ENCODE data around the gene CDC5L.
"Not testable (repeated sequence)": the region's sequence is repeated elsewhere in the genome, so short reads cannot be mapped to it uniquely, and the experiment has no call there.

Gene CDC5L

DNA sequence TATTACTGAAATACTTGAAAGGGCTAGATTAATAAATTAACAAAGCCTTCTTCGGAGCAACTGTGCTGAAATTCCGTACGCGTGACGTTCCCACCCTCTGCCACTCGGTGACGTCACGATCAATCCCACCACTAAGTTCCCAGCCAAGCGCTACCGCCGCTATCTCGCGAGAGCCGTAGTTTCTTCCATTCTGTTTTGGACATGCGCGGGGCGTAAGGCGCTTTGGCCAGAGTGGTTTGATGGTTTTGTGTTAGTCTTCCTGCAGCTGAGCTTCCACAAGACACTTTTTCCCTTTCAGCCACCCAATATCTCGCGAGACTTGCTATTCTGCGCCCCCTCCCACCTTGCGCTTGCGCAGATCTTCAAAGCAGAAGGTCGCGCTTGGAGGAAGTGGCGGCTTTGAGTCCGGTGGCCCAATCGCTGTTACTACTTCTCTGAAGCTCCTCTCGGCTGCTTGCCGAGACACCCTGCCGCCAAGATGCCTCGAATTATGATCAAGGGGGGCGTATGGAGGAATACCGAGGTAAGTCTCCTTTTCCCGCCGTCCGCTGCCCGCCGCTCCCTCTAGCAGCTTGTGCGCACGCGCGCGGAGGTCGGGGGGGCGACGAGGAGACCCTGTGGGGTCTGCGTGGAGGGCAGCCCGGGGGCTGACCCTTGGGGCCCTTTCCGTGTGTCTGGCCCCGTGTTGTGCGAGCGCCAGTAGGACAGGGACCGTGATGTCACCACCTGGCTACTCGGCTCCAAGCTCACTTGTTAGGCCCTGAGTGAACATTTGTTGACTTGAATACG is at the start of gene CDC5L:
Gene CDC5L (plus strand): TSS at position 361 of the 789 bp plus-strand sequence. CDS start 118 bp downstream, at position 479.
- DNase-seq (ENCODE audit: low read depth, low spot score), result peak; percentile 99

DNA sequence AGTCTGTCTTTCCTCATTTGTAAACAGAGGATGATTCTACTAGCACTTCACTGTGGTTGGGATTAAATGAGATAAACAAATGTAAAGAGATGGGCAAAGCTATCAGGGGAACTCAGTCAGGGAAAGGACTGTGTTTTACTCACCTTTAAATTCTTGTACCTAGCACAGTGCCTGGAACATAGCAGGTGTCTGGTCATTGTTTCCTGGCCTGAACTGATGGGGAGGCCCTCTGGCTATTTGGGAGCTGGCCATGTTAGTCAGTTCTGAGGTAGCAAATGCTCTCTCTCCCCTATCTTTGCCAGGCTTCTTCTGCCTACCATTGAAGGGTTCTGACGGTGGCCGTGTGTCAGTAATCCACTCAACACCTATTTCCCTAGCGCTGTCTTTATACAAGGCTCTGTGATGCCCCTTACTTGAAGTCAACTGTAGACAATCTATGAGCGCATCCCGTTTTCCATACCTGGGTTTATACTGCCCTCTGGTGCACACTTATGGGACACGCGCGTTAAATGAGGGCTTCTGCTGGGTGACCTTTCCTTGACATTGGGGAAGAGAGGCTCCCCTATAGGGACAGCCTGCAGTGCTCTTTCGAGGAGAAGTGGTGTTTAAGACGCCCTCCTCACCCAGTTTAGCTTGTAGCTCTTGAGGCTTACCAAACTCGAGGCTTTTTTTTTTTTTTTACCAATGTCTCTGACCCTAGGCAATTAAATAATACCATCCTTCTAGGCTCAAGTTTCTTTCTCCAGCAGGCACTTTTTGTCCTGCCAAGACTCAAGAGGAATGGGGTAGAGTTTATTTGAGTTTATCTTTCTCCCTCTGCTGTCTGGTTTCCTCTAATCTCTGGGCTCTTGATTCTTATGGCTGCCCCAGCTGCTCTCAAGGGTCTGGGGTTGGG is 49.0 kb upstream of the CDC5L start:
- peak; percentile 72 for DNase-seq (ENCODE audit: low read depth, low spot score)

DNA sequence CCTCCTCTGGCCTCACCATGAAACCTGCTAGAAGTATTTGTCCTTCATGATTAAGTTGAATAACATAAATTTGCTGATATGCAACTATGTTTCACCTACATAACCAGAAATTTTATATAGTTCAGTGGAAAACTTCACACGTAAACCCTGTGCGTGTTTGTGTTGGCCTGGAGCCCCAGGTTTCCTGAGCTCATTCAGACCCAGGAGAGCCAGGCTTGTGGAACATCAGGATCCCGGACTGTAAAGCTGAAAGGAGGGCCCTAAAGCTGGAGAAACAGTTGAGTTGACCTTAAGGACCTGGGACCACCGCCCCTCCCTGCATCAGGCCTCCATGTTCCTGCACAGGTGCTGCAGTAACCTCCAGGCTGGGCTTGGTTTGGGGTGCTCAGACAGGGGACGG is 48.2 kb upstream of the CDC5L start:
- peak; percentile 23 for DNase-seq (ENCODE audit: low read depth, low spot score)

DNA sequence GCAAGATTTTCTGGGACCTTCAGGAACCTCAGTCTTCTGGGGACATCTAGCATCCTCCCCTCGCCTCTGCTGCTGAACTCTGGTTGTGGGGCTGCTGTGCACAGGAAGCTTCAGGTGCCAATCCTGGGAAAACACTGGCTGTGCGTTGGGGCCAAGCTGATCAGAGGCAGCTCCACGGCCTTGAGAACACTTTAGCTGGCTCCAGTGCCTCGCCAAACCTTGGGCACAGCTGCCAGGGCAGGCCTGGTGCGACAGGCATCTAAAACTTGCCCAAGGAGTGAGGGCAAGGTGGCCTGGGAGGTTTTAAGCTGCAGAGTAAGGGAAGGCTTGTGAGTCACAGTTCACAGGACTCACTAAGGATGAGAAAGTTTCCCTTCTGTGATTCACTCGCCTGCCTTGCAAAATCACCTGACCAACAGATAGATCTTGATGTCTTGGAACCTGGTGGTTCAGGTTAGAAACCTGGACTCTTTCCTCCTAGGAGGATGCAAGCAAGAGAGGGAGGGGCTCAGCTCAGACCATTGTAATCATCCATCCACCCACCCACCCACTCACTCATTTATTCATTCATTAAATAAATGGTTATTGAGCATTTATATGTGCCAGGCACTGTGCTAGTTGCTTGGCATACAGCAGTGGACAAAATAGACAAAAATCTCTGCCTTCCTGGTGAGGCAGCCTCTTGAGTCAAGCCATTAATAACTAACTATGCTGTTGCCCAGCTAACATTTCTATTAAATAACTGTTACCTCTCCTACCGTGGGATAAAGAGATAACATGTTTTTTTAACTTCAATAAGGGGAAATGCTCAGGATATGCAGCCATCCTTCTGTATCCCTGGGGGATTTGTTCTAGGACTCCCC is 47.5 kb upstream of the CDC5L start:
- peak; percentile 16 for DNase-seq (ENCODE audit: low read depth, low spot score)

DNA sequence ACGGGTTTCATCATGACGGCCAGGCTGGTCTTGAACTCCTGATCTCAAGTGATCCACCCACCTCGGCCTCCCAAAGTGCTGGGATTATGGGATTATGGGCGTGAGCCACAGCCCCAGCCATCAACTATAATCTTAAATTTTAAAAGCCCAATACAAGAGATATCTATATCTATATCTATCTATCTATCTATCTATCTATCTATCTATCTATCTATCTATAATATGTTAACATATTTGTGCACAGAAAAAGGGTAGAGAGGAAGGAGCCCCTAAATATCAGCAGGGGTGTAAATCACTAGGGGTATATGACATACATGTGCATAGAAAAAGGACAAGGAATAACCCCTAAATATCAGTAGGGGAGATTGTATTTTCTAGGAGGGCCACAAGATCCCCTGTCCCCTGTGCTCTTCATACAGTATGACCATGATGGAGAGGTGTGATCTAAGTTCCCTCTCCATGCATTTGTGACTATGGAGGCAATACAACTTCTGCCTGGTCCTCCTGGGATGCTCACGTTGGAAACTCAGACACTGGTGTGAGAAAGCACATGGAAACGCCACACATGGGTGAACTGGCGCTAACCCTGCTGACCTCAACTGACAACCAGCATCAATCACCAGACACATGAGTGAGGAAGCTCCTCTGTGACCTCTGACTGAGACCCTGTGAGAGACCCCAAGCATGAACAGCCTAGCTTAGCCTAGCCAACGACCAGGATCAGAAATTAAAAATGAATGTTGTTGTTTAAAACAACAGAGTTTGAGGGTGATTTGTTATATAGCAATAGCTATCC is 46.2 kb upstream of the CDC5L start:
- DNase-seq (ENCODE audit: low read depth, low spot score), result no peak

DNA sequence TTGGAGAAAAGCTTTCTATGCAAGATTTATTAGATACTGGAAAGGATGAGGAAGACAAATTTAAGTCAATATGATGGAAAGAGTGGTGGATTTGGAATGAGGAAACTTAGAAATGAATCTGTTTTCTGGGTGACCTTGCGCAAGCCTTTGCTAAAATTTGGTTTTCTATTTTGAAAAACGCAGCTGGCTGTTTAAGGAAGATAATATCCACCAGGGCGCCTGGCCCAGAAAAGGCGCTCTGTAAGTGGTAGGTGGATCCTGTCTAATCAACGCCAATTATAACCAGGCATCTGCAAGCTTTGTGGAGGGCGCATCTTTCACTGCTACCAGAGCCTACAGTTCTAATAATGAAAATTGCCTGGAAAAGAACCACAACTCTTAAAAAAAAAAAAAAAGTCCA is 45.5 kb upstream of the CDC5L start:
- DNase-seq (ENCODE audit: low read depth, low spot score), result no peak

DNA sequence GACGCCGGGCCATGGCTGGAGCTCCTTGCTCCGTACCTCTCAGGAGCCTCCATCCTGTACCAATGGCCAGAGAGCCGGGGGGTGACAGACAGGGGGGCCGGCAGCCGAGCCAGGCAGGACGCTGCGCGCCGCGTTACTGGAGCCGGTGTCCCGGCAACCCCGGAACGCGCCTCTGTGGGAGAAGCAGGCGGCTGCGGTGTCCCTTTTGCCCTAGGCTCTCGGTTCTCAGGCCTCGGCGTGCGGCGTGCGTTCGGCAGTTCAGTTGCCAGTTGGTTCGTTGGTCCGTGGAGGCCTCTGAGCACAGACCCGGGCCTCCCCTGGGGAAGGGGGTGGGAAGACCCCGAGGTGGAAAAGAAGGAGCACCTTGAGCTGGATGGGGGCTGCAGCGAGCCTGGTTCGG is 45.0 kb upstream of the CDC5L start, which contains the start of gene SPATS1:
Gene SPATS1 (plus strand): TSS at position 162 of the 400 bp plus-strand sequence. CDS start 446 bp downstream, outside the sequence.
- peak; percentile 48 for DNase-seq (ENCODE audit: low read depth, low spot score)

DNA sequence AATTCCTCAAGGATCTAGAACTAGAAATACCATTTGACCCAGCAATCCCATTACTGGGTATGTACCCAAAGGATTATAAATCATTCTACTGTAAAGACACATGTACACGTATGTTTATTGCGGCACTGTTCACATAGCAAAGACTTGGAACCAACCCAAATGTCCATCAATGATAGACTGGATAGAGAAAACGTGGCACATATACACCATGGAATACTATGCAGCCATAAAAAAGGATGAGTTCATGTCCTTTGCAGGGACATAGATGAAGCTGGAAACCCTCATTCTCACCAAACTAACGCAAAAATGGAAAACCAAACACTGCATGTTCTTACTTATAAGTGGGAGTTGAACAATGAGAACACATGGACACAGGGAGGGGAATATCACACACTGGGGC is 40.7 kb upstream of the CDC5L start:
- not testable (repeated sequence) for DNase-seq (ENCODE audit: low read depth, low spot score)

DNA sequence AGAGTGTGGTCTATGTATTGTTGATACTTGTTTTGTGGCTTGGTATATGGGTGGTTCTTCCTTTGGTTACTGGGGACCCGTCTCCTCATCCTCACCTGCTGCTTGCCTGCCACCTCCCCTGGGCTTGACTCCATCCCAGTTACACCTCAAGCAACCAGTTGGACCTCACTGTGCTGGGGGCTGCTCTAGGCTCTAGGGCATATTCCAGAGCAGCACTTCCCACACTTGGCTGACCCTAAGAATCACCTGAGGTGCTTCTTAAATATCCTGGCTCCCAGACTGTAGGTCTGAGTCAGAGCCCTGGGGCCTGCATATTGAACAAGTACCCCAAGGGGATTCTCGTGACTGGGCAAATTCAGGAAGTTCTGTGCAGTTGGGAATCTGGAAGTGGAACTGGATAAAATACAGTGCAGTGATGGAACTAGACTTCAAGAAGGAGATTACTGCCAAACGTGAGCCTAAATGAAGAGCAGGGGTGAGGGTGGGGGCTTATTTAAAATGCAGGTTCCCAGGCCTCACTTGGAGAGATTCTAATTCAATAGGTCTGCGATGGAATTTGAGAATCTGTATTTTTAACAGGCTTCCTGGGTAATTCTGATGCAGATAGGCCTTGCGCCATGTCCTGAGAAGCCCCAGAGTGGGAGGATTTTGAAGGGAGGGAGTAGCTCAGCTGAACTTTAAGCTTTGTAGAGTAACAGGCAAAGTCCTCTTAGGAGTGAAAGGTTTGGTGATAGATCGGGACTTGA is 37.4 kb upstream of the CDC5L start:
- no peak for DNase-seq (ENCODE audit: low read depth, low spot score)

DNA sequence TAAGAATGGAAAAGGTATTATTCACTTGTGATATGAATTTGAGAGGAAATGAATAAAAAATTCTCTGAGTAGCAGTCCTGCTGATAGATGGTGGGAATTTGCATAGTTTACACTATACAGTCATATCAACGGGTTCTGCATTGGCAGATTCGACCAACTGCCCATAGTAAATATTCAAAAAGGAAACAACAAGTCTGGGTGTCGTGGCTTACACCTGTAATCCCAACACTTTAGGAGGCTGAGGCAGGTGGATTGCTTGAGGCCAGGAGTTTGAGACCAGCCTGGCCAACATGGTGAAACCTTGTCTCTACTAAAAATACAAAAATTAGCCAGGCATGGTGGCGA is 36.9 kb upstream of the CDC5L start:
- DNase-seq (ENCODE audit: low read depth, low spot score), result not testable (repeated sequence)

DNA sequence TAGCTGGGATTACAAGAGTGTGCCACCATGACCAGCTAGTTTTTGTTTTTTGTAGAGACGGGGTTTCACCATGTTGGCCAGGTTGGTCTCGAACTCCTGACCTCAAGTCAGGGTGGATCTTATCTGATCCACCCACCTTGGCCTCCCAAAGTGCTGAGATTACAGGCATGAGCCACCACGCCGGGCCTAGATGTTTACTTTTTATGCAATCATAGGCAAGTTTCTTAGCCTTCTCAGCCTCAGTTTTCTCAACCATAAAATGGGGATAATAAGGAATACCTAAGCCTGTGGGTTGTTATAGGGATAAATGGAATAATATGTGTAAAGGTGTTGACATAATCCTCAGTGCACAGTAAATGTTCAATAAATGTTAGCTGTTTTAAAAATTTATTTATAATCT is 35.2 kb upstream of the CDC5L start:
- no peak for DNase-seq (ENCODE audit: low read depth, low spot score)

DNA sequence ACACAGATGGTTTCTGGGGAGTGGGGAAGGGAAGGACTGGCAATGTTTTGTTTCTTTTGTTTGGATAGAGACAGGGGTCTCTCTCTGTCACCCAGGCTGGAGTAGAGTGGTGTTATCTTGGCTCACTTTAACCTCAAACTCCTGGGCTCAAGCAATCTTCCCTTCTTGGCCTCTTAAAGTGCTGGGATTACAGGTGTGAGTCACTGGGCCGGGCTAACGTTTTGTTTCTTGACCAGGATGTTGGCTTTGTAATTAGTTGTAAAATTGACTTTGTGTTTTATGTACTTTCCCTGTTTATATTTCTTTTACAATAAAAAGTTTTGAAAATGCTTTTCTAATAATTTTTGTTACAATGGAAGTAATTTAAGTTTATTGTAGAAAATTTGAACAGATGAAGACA is 34.2 kb upstream of the CDC5L start:
- no peak for DNase-seq (ENCODE audit: low read depth, low spot score)

DNA sequence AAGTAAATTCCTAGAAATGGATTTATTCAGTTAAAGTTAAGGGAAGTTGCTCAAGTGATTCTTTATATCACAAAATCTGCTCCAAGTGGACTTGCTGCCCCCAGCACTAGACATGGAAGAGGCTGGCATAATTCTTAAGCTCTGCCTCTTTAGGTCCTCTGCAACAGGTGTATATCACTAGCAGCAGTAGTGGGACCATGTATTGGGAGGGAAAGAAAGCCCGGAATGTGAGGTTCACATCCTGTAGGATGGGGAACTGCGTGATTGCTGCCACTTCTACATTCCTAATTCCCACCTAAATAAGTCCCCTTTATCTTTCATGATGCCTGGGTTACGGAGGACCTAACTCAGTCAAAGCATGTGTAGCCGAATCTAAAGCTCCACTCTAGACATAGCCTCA is 31.9 kb upstream of the CDC5L start:
- no peak for DNase-seq (ENCODE audit: low read depth, low spot score)

DNA sequence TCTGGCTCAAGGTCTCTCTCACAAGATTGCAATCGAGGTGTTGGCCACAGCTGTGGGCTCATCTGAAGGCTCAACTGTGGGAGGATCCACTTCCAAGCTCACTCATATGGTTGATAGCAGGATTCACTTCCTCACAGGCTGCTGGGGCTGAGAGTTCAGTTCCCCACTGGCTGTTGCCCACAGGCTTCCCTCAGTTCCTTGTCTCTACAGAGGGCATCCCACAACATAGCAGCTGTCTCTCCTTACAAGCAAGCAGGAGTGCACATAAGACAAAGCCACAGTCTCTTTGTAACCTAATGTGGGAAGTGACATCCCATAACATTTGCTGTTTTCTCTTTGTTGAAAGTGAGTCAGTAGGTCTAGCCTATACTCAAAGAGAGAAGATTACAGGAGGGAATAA is 31.0 kb upstream of the CDC5L start:
- no peak for DNase-seq (ENCODE audit: low read depth, low spot score)

DNA sequence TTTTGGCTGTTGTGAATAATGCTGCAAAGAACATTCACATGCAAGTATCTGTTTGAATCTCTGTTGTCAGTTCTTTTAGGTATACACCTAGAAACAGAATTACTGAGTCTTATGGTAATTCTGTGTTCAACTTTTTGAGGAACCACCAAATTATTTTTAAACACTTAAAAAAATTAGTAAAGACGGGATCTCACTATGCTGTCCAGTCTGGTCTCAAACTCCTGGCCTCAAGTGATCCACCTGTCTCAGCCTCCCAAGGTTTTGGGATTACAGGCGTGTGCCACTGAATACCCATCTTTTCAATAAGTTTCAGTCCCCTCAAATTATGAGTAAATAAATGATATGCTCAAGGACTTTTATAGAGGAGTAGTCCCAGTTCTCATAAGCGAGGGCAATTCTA is 27.5 kb upstream of the CDC5L start:
- DNase-seq (ENCODE audit: low read depth, low spot score), result no peak

DNA sequence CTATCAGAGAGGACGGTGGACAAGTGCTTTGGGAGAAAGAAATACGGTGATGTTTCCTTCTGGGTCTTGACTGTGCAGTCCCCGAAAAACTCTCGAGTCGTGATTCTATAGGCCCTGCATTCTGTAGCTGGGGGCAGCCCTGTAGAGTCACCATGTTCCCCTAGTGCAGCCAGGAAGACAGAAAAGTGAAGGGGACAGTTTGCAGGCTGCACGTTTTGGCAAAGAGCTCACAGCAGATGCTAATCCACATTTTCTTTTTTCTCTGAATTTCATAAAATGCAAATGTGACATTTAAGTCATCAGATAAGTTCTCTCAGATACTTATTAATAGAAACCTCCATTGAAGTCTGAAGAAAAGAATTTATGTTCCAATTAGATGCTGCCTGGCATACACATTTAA is 25.6 kb upstream of the CDC5L start:
- no peak for DNase-seq (ENCODE audit: low read depth, low spot score)

DNA sequence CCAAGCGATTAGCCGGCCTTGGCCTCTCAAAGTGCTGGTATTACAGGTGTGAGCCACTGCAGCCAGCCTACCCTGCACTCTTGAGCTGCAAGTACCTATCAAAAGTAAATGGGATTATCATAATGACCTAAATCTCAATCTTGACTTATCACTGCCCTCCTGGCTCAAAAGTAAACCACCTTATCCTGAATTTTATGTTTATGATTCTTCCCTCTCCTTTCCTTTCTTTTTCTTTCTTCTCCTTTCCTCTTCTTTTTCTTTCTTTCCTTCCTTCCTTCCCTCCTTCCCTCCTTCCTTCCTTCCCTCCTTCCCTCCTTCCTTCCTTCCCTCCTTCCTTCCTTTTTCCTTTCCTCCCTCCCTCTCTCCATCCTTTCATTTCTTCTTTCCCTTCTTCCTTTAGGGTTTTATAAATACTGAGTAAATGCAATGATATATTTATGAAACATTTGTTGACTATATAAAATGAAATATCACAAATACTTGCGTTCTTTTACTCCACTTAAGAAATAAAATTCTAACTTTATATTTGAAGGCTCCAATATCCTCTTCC is 24.1 kb upstream of the CDC5L start:
- DNase-seq (ENCODE audit: low read depth, low spot score), result no peak

DNA sequence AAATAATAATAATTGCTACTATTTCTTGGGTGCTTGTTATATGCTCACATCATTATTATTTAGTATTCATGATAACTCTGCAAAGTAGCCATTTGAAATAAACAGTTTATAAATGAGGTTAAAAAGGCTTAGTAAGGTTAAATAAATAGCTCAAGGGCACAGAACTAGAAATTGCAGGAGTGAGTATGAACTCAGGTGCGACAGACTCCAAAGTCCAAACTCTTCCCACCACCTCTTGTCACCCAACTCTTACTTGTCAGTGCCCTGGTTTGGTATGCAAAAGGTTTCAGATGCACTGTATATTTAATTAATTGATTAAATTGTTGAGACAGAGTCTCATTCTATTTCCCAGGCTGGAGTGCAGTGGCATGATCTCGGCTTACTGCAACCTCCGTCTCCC is 20.7 kb upstream of the CDC5L start:
- DNase-seq (ENCODE audit: low read depth, low spot score), result no peak

DNA sequence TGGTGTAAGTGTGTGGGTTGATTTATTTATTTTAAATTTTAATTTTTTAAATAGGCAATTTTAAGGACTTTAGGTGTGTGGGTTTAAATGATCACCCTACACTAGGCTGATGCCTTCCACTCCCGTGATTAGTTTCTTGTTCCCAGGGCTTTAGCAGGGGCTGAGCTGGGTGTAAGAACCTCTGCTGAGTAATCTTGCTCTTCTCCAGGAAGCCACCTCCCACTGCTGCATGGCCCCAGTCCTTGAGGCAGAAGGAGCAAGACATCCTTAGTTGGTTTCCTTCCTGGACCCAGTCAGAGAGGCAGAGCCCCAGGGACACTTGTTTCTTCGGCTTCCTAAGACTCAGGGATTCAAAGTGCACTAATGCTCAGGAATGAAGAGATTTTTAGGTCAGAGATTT is 19.8 kb upstream of the CDC5L start:
- DNase-seq (ENCODE audit: low read depth, low spot score), result no peak

DNA sequence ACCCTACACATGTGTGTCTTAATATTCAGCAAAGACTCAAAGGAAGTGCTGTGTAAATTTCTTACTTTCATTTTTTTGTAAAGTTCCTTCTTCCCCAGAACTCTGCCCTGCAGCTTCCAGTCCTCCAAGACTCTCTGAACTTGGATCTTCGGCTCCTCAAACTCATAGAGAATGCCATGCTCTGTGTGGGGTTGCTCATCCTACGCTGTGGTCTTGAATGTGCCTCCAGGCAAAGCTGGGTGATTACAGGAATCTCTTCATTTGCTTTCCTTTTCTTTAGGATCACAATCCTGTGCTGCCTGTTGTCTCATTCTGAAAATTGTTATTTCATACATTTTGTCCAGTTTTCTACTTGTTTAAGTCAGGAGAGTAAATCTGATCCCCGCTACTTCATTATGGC is 14.5 kb upstream of the CDC5L start:
- no peak for DNase-seq (ENCODE audit: low read depth, low spot score)

Measured in astrocyte of the hippocampus (primary cell).